ENCODE results near the gene ARFGAP3.
"Not testable (repeated sequence)": the region's sequence is repeated elsewhere in the genome, so short reads cannot be mapped to it uniquely, and the experiment has no call there.

DNA sequence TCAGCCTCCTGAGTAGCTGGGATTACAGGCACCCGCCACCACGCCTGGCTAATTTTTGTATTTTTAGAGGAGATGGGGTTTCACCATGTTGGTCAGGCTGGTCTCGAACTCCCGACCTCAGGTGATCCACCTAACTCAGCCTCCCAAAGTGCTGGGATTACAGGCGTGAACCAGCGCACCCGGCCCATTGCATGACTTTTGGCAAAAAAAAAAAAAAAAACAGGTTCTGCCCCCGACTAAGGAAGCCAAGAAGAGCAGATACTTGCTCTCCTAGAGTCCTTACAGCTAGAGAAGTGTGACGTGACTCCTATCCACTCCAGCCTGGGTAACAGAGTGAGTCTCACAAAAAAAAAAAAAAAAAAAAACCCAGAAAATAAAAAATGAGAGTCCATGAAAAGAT is 74.8 kb downstream of the ARFGAP3 start:
- TF ChIP-seq POLR2A (IDR thresholded peaks at IDR 0.05): not testable (repeated sequence)
- TF ChIP-seq, protein P1, sequence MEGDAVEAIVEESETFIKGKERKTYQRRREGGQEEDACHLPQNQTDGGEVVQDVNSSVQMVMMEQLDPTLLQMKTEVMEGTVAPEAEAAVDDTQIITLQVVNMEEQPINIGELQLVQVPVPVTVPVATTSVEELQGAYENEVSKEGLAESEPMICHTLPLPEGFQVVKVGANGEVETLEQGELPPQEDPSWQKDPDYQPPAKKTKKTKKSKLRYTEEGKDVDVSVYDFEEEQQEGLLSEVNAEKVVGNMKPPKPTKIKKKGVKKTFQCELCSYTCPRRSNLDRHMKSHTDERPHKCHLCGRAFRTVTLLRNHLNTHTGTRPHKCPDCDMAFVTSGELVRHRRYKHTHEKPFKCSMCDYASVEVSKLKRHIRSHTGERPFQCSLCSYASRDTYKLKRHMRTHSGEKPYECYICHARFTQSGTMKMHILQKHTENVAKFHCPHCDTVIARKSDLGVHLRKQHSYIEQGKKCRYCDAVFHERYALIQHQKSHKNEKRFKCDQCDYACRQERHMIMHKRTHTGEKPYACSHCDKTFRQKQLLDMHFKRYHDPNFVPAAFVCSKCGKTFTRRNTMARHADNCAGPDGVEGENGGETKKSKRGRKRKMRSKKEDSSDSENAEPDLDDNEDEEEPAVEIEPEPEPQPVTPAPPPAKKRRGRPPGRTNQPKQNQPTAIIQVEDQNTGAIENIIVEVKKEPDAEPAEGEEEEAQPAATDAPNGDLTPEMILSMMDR (IDR thresholded peaks at IDR 0.05): not testable (repeated sequence)
